ENCODE measurements around the gene GPR142.
A peak's percentile ranks its signal among the peaks of the same experiment; 100 is the strongest.

Gene GPR142

GRCh38 chr17:74368341-74369081 is 1.2 kb downstream of the GPR142 start (continued):
- TF ChIP-seq PRDM2 (tag by site-specific recombination; IDR thresholded peaks at IDR 0.05; ENCODE audit: borderline replicate concordance), result no peak
- TF ChIP-seq, protein P1, sequence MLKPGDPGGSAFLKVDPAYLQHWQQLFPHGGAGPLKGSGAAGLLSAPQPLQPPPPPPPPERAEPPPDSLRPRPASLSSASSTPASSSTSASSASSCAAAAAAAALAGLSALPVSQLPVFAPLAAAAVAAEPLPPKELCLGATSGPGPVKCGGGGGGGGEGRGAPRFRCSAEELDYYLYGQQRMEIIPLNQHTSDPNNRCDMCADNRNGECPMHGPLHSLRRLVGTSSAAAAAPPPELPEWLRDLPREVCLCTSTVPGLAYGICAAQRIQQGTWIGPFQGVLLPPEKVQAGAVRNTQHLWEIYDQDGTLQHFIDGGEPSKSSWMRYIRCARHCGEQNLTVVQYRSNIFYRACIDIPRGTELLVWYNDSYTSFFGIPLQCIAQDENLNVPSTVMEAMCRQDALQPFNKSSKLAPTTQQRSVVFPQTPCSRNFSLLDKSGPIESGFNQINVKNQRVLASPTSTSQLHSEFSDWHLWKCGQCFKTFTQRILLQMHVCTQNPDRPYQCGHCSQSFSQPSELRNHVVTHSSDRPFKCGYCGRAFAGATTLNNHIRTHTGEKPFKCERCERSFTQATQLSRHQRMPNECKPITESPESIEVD (tag by site-specific recombination; IDR thresholded peaks at IDR 0.05), result no peak
- no peak for TF ChIP-seq ZBTB21 (tag by site-specific recombination; IDR thresholded peaks at IDR 0.05)
- peak; percentile 58 for TF ChIP-seq GLIS2 (tag by site-specific recombination; IDR thresholded peaks at IDR 0.05)
- no peak for TF ChIP-seq HIC1 (tag by site-specific recombination; IDR thresholded peaks at IDR 0.05)
- TF ChIP-seq ZSCAN30 (tag by site-specific recombination; IDR thresholded peaks at IDR 0.05), result no peak
- no peak for TF ChIP-seq ZNF423 (tag by site-specific recombination; IDR thresholded peaks at IDR 0.05)
- TF ChIP-seq, protein P2, sequence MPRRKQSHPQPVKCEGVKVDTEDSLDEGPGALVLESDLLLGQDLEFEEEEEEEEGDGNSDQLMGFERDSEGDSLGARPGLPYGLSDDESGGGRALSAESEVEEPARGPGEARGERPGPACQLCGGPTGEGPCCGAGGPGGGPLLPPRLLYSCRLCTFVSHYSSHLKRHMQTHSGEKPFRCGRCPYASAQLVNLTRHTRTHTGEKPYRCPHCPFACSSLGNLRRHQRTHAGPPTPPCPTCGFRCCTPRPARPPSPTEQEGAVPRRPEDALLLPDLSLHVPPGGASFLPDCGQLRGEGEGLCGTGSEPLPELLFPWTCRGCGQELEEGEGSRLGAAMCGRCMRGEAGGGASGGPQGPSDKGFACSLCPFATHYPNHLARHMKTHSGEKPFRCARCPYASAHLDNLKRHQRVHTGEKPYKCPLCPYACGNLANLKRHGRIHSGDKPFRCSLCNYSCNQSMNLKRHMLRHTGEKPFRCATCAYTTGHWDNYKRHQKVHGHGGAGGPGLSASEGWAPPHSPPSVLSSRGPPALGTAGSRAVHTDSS (tag by site-specific recombination; IDR thresholded peaks at IDR 0.05), result no peak
- no peak for TF ChIP-seq ZNF624 (tag by site-specific recombination; IDR thresholded peaks at IDR 0.05)
- TF ChIP-seq ZNF692 (tag by site-specific recombination; IDR thresholded peaks at IDR 0.05), result no peak
- TF ChIP-seq, protein P3, sequence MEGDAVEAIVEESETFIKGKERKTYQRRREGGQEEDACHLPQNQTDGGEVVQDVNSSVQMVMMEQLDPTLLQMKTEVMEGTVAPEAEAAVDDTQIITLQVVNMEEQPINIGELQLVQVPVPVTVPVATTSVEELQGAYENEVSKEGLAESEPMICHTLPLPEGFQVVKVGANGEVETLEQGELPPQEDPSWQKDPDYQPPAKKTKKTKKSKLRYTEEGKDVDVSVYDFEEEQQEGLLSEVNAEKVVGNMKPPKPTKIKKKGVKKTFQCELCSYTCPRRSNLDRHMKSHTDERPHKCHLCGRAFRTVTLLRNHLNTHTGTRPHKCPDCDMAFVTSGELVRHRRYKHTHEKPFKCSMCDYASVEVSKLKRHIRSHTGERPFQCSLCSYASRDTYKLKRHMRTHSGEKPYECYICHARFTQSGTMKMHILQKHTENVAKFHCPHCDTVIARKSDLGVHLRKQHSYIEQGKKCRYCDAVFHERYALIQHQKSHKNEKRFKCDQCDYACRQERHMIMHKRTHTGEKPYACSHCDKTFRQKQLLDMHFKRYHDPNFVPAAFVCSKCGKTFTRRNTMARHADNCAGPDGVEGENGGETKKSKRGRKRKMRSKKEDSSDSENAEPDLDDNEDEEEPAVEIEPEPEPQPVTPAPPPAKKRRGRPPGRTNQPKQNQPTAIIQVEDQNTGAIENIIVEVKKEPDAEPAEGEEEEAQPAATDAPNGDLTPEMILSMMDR (tag by site-specific recombination; IDR thresholded peaks at IDR 0.05), result peak; percentile 81
- TF ChIP-seq SCRT2 (tag by site-specific recombination; IDR thresholded peaks at IDR 0.05), result no peak
- no peak for TF ChIP-seq ZSCAN23 (tag by site-specific recombination; IDR thresholded peaks at IDR 0.05)
- TF ChIP-seq, protein P4, sequence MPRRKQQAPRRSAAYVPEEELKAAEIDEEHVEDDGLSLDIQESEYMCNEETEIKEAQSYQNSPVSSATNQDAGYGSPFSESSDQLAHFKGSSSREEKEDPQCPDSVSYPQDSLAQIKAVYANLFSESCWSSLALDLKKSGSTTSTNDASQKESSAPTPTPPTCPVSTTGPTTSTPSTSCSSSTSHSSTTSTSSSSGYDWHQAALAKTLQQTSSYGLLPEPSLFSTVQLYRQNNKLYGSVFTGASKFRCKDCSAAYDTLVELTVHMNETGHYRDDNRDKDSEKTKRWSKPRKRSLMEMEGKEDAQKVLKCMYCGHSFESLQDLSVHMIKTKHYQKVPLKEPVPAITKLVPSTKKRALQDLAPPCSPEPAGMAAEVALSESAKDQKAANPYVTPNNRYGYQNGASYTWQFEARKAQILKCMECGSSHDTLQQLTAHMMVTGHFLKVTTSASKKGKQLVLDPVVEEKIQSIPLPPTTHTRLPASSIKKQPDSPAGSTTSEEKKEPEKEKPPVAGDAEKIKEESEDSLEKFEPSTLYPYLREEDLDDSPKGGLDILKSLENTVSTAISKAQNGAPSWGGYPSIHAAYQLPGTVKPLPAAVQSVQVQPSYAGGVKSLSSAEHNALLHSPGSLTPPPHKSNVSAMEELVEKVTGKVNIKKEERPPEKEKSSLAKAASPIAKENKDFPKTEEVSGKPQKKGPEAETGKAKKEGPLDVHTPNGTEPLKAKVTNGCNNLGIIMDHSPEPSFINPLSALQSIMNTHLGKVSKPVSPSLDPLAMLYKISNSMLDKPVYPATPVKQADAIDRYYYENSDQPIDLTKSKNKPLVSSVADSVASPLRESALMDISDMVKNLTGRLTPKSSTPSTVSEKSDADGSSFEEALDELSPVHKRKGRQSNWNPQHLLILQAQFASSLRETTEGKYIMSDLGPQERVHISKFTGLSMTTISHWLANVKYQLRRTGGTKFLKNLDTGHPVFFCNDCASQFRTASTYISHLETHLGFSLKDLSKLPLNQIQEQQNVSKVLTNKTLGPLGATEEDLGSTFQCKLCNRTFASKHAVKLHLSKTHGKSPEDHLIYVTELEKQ (tag by site-specific recombination; IDR thresholded peaks at IDR 0.05; ENCODE audit: borderline replicate concordance), result no peak
- no peak for TF ChIP-seq ZNF239 (tag by site-specific recombination; IDR thresholded peaks at IDR 0.05)
- TF ChIP-seq ZBTB1 (tag by site-specific recombination; IDR thresholded peaks at IDR 0.05), result no peak
- peak; percentile 51; the same call in 1 of the 2 replicates for TF ChIP-seq GLIS1 (tag by site-specific recombination; IDR thresholded peaks at IDR 0.05)
- no peak for TF ChIP-seq ZFHX2 (tag by site-specific recombination; conservative IDR thresholded peaks at IDR 0.05)
- TF ChIP-seq ZNF654 (tag by site-specific recombination; IDR thresholded peaks at IDR 0.05; ENCODE audit: low read depth), result peak; percentile 61
- TF ChIP-seq ZFP41 (tag by site-specific recombination; IDR thresholded peaks at IDR 0.05; ENCODE audit: borderline replicate concordance), result no peak
